LNCaP clone FGC (cell line): ENCODE measurements around the gene TNRC6A.
A peak's percentile ranks its signal among the peaks of the same experiment; 100 is the strongest.
"Not testable (repeated sequence)": the region's sequence is repeated elsewhere in the genome, so short reads cannot be mapped to it uniquely, and the experiment has no call there.

Experiments used
- DNase-seq: peaks from one replicate; pipeline ENCODE4 v3.0.0-alpha.2; 2011; ENCODE audit warnings: low read depth
- H3K4me3 ChIP-seq: 2 replicates; pipeline ENCODE4 v1.5.1; 2011; ENCODE audit warnings: mild to moderate bottlenecking, low read depth, low read length, control low read depth
- CTCF ChIP-seq: IDR thresholded peaks from 2 replicates; pipeline ENCODE4 v1.5.1; 2012; ENCODE audit warnings: mild to moderate bottlenecking; ENCODE audit not compliant: control insufficient read depth, insufficient read depth; ENCODE audit errors: extremely low read depth

TNRC6A gene

DNA sequence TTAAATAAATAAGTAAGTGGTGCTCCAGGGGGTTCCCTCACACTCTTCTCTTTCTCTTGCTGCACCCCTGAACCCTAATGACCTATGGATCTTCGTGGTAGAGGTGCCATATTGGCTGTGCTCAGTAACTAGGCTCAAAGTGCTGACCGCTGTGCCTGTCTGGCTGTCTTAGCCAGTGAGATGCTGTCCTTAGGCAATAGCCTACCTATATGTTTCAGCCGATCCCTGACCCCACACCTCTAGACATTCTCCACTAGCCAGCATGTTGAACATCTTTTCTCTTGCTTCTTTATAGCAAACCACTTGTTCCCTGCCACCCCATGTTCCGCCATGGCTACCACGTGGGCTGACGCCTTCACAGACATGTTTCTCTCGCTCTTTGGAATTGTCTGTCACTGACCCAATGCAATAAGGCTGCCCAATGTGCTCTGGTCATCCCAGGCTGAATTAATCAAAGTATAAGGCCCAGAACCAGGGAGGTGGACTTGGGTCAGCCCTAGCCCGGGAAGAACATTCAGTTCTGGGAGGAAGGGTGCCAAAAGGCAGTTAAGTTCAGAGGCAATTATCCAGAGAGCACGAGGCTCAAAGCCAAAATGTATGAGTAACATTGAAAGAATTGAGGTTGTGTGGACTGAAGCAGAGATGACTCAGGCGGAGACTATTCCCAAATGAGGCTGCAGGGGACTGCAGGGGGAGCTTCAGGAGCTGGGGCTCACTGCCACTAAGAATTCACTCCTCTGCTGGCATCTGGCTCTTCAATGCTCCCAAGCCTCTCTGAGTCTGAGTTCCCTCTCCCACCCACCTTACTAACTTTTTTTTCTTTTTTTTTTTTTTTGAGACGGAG is 28.7 kb upstream of the TNRC6A start:
- H3K4me3 ChIP-seq = no peak overlapping the region
- DNase-seq = peak; percentile 70
- no peak for TF ChIP-seq CTCF

DNA sequence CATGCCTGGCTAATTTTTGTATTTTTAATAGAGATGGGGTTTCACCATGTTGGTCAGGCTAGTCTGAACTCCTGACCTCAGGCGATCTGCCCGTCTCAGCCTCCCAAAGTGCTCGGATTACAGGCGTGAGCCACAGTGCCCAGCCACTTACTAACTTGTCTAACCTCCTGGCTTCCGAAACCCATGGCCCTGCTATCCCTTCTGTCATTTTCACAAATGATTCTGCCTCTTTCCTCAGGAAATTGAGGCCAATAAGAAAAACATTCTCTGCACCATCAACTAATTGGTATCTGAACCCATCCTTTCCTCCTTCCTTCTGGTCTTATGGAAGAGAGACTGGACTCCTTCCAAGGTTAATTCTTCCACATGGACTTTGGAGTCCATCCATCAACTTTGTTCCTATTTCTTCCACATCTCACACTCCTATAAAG is 27.9 kb upstream of the TNRC6A start:
- DNase-seq = no peak
- no peak for TF ChIP-seq CTCF
- H3K4me3 ChIP-seq = no peak overlapping the region

- not testable (repeated sequence) for DNase-seq, H3K4me3 ChIP-seq
These were observed 21.7 kb upstream of the TNRC6A start for GRCh38 chr16:24707760-24708159.

DNA sequence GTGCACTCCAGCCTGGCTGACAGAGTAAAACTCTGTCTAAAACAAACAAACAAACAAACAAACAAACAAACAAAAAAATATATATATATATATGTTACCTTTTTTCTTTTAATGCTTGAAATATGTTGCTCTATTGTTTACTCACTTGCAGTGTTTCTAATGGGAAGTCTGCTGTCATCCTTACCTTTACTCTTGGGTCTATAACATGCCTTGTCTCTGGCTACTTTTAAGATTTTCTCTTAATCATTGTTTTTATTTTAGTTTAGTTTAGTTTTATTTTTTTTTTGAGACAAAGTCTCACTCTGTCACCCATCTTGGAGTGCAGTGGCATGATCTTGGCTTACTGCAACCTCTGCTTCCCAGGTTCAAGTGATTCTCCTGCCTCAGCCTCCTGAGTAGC is 16.1 kb upstream of the TNRC6A start:
- H3K4me3 ChIP-seq = no peak overlapping the region
- TF ChIP-seq CTCF = no peak
- no peak for DNase-seq

- DNase-seq = no peak
- no peak for TF ChIP-seq CTCF
These were observed 12.0 kb upstream of the TNRC6A start for GRCh38 chr16:24717411-24717810.

GRCh38 chr16:24718967-24719521 is 10.4 kb upstream of the TNRC6A start:
- no peak for DNase-seq
- TF ChIP-seq CTCF = no peak
- no peak overlapping the region for H3K4me3 ChIP-seq

More at GRCh38 chr16:24717411-24717810, 12.0 kb upstream of the TNRC6A start:
- no peak overlapping the region for H3K4me3 ChIP-seq

DNA sequence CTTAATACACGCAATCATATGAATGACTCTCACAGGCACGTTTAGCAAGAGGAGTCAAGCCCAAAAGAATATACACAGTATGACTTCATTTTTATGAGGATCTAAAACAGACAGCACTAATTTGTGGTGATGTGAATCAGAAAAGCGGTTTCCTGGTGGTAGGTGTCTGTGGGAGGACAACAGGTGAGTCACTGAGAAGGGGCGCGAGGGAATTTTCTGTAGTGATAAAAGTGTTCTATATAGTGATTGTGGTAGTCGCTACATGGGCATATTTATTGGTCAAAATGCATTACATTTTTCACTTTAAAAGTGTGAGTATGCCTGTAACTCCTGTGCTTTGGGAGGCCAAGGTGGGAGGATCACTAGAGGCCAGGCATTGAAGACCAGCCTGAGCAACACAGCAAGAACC is 7.6 kb upstream of the TNRC6A start:
- no peak for DNase-seq
- H3K4me3 ChIP-seq = no peak overlapping the region
- TF ChIP-seq CTCF = no peak
